Activated naive CD8-positive, alpha-beta T cell treated with anti-CD3 and anti-CD28 coated beads for 36 hours (primary cell): ENCODE data around the gene RASA4B. TPM values are rescaled to one million over a fixed set of nuclear protein-coding genes. Genes with fewer than 3 reads are reported as not detected.
"Not testable (repeated sequence)": the region's sequence is repeated elsewhere in the genome, so short reads cannot be mapped to it uniquely, and the experiment has no call there.

Source experiments
- DNase-seq: peaks from one replicate; pipeline ENCODE4 v3.0.0; 2021
- H3K27ac Mint-ChIP-seq: one replicate; pipeline ENCODE4 v1.8.0; 2022; ENCODE audit warnings: mild to moderate bottlenecking, moderate library complexity, mixed read lengths
- H3K27me3 Mint-ChIP-seq: one replicate; pipeline ENCODE4 v1.8.0; 2022; ENCODE audit warnings: mild to moderate bottlenecking, mixed read lengths
- H3K36me3 Mint-ChIP-seq: one replicate; pipeline ENCODE4 v1.8.0; 2021; ENCODE audit warnings: mild to moderate bottlenecking, mixed read lengths
- H3K4me1 Mint-ChIP-seq: one replicate; pipeline ENCODE4 v1.8.0; 2021; ENCODE audit warnings: mixed read lengths
- H3K4me3 Mint-ChIP-seq: one replicate; pipeline ENCODE4 v1.8.0; 2022; ENCODE audit warnings: mild to moderate bottlenecking, moderate library complexity, mixed read lengths
- H3K9me3 Mint-ChIP-seq: one replicate; pipeline ENCODE4 v1.8.0; 2022; ENCODE audit warnings: mixed read lengths
- total RNA-seq, 2 experiments: library from RNA; stranded (reverse); gene quantifications; one replicate each; pipeline ENCODE4 v1.2.3, GENCODE V29; 2021

The RASA4B gene
- total RNA-seq, 2 experiments from 2014 or later: 23.6 to 25.2 TPM

- H3K4me1 Mint-ChIP-seq, H3K9me3 Mint-ChIP-seq, H3K4me3 Mint-ChIP-seq, H3K27ac Mint-ChIP-seq, DNase-seq, H3K36me3 Mint-ChIP-seq, H3K27me3 Mint-ChIP-seq: not testable (repeated sequence)
Observed at GRCh38 chr7:102520797-102521196, 3.2 kb upstream of the RASA4B start.

DNA sequence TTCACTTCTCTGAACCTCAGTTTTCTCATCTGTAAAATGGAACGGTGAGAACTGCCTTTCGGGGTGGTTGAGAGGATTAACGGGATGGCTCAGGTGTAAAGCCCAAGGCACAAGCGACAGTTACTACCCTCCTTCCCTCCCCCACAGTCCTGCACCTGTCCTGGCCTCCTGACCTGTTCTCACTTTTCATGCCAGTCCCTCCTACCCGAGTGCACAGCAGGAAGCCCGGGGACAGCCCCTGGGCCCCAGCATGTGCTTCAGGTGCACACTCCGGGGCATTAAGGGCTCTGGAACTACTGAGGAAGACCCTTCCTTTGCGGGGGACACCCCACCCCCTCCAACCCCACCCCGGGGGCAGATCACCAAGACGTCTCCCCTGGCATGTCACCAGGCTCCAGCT, 626 bp downstream of the RASA4B start:
- not testable (repeated sequence) for H3K4me1 Mint-ChIP-seq, H3K27ac Mint-ChIP-seq, H3K9me3 Mint-ChIP-seq, H3K36me3 Mint-ChIP-seq, DNase-seq, H3K27me3 Mint-ChIP-seq, H3K4me3 Mint-ChIP-seq

DNA sequence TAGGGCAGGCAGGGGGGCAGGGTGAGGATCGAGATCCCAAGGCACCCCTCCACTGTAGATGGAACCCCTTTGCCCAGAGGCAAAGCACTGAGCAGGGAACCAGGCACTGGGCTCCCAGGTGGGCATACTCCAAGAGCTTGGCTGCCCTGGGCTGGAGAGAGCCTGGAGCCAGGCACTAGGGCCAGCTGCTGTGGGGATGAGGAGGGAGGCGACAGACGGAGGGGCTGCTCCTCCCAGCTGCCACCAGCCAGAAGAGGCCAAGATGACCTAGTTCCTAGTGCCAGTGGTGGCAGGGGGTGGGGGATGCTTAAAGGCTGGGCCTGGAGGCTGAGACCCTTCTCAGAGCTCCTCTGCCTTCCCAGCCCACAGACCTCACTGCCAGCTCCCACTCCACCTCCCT, 1.7 kb downstream of the RASA4B start:
- DNase-seq, H3K27ac Mint-ChIP-seq, H3K27me3 Mint-ChIP-seq, H3K4me3 Mint-ChIP-seq, H3K9me3 Mint-ChIP-seq, H3K4me1 Mint-ChIP-seq, H3K36me3 Mint-ChIP-seq: not testable (repeated sequence)

DNA sequence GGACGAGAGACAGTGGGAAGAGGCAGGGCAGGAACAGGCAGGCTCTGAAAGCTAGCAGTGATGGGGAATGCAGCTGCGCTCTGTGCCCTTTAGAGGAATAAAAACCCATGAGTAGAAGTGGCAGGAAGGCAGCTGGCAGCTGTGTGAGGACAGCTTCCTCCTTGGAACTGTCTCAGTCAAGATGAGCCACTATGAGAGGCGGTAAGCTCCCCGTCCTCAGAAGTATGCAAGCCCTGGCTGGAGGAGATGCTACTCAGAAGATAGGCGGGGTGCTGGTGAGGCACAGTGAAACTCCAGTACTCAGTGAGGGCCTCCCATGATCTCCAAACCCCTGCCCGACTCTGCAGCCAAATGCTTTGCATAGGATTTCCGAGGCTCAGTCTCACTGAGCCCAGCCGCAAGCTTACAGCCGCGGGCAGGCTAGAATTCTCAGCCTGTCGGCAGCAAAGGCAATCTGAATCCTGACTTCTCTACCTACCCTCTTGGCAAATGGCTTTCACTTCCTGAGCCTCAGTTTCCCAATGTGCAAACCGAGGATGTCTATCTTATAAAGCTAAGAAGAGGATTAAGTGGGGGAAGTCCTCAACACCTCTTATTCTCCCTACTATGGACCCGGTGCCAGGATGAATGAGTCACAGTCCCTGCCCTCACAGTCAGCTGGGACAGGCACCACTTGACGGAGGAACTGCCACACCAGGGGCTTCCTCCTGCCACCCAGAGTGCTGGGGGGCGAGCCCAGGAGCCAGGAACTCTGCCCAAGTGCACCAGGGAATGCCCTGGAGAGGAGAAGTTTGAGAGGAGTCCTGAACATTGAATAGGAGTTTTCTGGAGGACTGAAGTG, 2.5 kb downstream of the RASA4B start:
- not testable (repeated sequence) for H3K9me3 Mint-ChIP-seq, H3K4me3 Mint-ChIP-seq, H3K4me1 Mint-ChIP-seq, H3K27me3 Mint-ChIP-seq, DNase-seq, H3K27ac Mint-ChIP-seq, H3K36me3 Mint-ChIP-seq

GRCh38 chr7:102512642-102513221, 4.8 kb downstream of the RASA4B start:
- not testable (repeated sequence) for H3K27me3 Mint-ChIP-seq, H3K36me3 Mint-ChIP-seq, H3K27ac Mint-ChIP-seq, H3K4me3 Mint-ChIP-seq, H3K9me3 Mint-ChIP-seq, DNase-seq, H3K4me1 Mint-ChIP-seq

- not testable (repeated sequence) for H3K4me3 Mint-ChIP-seq, H3K4me1 Mint-ChIP-seq, DNase-seq
Observed at GRCh38 chr7:102511860-102512522, 5.6 kb downstream of the RASA4B start.

GRCh38 chr7:102510575-102510974, 7.0 kb downstream of the RASA4B start:
- H3K4me3 Mint-ChIP-seq, H3K27me3 Mint-ChIP-seq, DNase-seq, H3K27ac Mint-ChIP-seq, H3K9me3 Mint-ChIP-seq, H3K4me1 Mint-ChIP-seq, H3K36me3 Mint-ChIP-seq: not testable (repeated sequence)

More at GRCh38 chr7:102511860-102512522, 5.6 kb downstream of the RASA4B start:
- not testable (repeated sequence) for H3K36me3 Mint-ChIP-seq, H3K9me3 Mint-ChIP-seq, H3K27me3 Mint-ChIP-seq, H3K27ac Mint-ChIP-seq

DNA sequence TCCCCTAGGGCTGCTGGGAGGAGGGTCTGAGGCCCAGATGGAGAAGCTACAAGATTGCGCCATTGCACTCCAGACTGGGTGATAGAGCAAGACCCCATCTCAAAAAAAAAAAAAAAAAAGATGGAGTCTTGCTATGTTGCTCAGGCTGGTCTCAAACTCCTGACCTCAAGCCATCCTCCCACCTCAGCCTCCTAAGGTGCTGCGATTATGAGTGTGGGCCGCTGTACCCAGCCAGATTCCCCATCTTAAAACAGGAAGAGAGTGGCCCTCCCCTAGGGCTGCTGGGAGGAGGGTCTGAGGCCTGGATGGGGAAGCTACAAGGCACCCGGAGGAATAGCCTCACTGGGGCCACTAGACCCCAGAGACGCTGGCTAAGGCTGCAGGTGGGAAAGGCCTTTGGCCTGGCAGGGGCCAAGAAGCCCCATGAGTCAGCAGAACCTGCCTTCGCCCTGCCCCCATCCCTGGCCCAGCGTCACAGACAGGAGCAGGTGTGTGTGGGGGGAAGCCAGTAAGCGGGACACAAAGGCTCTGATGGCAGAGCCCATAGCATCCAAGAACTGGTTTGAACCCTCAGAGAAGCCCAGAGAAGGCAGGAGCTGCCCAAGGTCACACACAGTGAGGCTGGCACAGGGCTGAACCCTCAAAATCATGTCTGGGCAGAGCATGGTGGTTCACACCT, 10.0 kb downstream of the RASA4B start:
- H3K4me3 Mint-ChIP-seq, DNase-seq, H3K4me1 Mint-ChIP-seq, H3K27me3 Mint-ChIP-seq, H3K36me3 Mint-ChIP-seq, H3K27ac Mint-ChIP-seq, H3K9me3 Mint-ChIP-seq: not testable (repeated sequence)

GRCh38 chr7:102505298-102506185, 12.0 kb downstream of the RASA4B start:
- not testable (repeated sequence) for H3K9me3 Mint-ChIP-seq, H3K27me3 Mint-ChIP-seq, H3K36me3 Mint-ChIP-seq, H3K4me1 Mint-ChIP-seq, H3K27ac Mint-ChIP-seq, DNase-seq, H3K4me3 Mint-ChIP-seq

DNA sequence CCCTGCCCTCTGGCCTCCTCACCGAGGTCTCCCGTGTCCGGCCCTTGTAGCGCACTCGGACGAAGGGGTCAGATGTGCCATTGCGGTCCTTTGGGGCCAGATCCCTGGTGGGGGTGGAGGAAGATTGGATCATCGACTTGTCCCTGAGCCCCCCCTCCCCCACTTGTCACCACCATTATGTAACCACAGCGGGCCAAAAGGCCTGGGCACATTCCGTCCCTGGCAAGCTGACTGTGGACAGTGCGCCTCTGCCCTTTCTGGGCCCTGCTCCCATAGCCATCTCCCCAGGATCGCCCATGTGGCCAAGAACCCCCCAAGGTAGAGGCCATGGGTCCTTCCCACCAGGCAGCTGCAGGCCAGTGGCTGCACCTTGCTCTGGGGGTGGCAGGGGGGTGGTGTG, 14.4 kb downstream of the RASA4B start:
- H3K27me3 Mint-ChIP-seq, H3K4me1 Mint-ChIP-seq, H3K36me3 Mint-ChIP-seq, H3K4me3 Mint-ChIP-seq, DNase-seq, H3K27ac Mint-ChIP-seq, H3K9me3 Mint-ChIP-seq: not testable (repeated sequence)

DNA sequence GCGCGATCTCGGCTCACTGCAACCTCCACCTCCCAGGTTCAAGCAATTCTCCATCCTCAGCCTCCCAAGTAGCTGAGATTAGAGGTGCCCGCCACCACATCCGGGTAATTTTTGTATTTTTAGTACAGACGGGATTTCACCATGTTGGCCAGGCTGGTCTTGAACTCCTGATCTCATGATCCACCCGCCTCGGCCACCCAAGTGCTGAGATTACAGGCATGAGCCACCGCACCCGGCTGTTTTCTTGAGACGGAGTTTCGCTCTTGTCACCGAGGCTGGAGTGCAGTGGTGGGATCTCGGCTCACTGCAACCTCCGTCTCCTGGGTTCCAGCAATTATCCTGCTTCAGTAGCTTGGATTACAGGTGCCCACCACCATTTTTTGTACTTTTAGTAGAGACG, 19.3 kb downstream of the RASA4B start:
- H3K27ac Mint-ChIP-seq, H3K9me3 Mint-ChIP-seq, H3K27me3 Mint-ChIP-seq, H3K4me1 Mint-ChIP-seq, H3K4me3 Mint-ChIP-seq, DNase-seq, H3K36me3 Mint-ChIP-seq: not testable (repeated sequence)

- not testable (repeated sequence) for H3K27ac Mint-ChIP-seq, DNase-seq, H3K4me1 Mint-ChIP-seq, H3K4me3 Mint-ChIP-seq, H3K27me3 Mint-ChIP-seq, H3K36me3 Mint-ChIP-seq, H3K9me3 Mint-ChIP-seq
Observed at GRCh38 chr7:102497308-102497707, 20.3 kb downstream of the RASA4B start.

GRCh38 chr7:102496861-102497260, 20.7 kb downstream of the RASA4B start:
- DNase-seq, H3K27ac Mint-ChIP-seq: not testable (repeated sequence)

DNA sequence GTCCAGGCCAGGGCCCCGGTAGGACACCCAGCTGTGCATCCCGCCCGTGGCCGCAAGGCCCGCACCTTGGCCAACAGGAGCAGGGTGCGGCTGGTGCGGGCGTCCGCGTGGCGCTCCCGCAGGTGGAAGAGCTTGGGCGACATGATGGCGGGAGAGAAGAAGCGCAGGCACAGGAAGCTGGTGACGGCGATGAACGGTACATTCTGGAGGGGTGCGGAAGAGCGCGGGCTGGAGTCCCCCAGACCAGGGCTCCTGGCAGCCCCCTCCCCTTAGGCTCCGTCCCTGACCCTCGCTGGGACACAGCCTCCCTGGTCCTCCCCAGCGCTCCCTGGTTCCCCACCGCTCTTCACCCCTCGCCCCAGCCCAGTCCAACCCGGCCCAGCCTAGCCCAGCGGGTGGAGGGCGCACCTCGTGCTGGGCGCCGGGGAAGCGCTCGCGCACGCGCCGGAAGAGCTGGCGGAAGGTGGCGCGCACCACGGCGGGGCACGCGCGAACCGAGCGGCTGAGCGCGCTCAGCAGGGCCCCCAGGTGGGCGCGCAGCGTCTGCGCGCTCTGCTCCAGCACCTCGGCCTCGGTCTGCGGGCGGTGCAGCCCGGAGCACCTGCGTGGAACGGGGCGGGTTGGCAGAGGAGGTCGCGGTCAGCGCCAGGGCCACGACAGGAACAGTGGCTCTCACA, 23.0 kb downstream of the RASA4B start:
- H3K9me3 Mint-ChIP-seq, H3K27me3 Mint-ChIP-seq, H3K4me1 Mint-ChIP-seq, DNase-seq, H3K4me3 Mint-ChIP-seq, H3K36me3 Mint-ChIP-seq, H3K27ac Mint-ChIP-seq: not testable (repeated sequence)

More at GRCh38 chr7:102496861-102497260, 20.7 kb downstream of the RASA4B start:
- not testable (repeated sequence) for H3K4me3 Mint-ChIP-seq, H3K9me3 Mint-ChIP-seq, H3K27me3 Mint-ChIP-seq, H3K4me1 Mint-ChIP-seq, H3K36me3 Mint-ChIP-seq
